ENCODE results near the gene PNP. TPM values are rescaled to one million over a fixed set of nuclear protein-coding genes. Genes with fewer than 3 reads are reported as not detected.
A peak's percentile ranks its signal among the peaks of the same experiment; 100 is the strongest.

PNP gene
- total RNA-seq, 1 experiment from 2014 or later: 87.5 TPM

GRCh38 chr14:20421267-20421666 lies 47.9 kb upstream of the PNP start:
- H2AK5ac ChIP-seq (ENCODE audit: insufficient read length, low read length): no peak overlapping the region
- H3T11ph ChIP-seq (ENCODE audit: low read length): no peak overlapping the region
- Mint-ChIP-seq H3K27ac (peak overlapping the region in 2 of 3 experiments; percentile 31 to 69; a peak in 3 of 7 replicates), H3K4me3 (no peak overlapping the region), H3K36me3 (ENCODE audit: insufficient read depth in 1 of 3, low read depth in 3 of 3) (no peaks in the 10 kb centered on the region), H3K27me3 (ENCODE audit: low read depth) (no peaks in the 10 kb centered on the region), H3K4me1 (peaks cover 7 to 15% of the 10 kb centered on the region in 2 experiments), H3K9me3 (no peaks in the 10 kb centered on the region)
- no peak for TF ChIP-seq CTCF (conservative IDR thresholded peaks at IDR 0.05)
- no peak overlapping the region for H4K91ac ChIP-seq (ENCODE audit: insufficient read length, low read depth, low read length)
- H3K4me1 ChIP-seq (ENCODE audit: insufficient read depth, low read length): no peaks in the 10 kb centered on the region
- no peak for DNase-seq
- H3K4me2 ChIP-seq (ENCODE audit: insufficient read depth, insufficient read length, low read length): peak overlapping the region; percentile 40
- H3K14ac ChIP-seq (ENCODE audit: insufficient read depth, low read length): no peak overlapping the region
- H4K5ac ChIP-seq (ENCODE audit: insufficient read length, low read depth, low read length): no peak overlapping the region
- no peak overlapping the region for H2BK120ac ChIP-seq (ENCODE audit: low read depth, low read length, poor library complexity, severe bottlenecking)
- H3K27ac ChIP-seq (ENCODE audit: insufficient read length, low read depth, low read length): peak overlapping the region; percentile 29
- H2BK5ac ChIP-seq (ENCODE audit: insufficient read length, low read length): no peak overlapping the region
- no peaks in the 10 kb centered on the region for H3K9me3 ChIP-seq (ENCODE audit: control insufficient read depth, low read depth, low read length)
- H3K9ac ChIP-seq (ENCODE audit: extremely low read depth, insufficient read length, low read length): no peak overlapping the region
- no peak overlapping the region for H2BK20ac ChIP-seq (ENCODE audit: low read depth, low read length, poor library complexity, severe bottlenecking)
- H3K79me1 ChIP-seq (ENCODE audit: insufficient read depth, low read depth, low read length, poor library complexity, severe bottlenecking): no peaks in the 10 kb centered on the region
- H2AFZ ChIP-seq (ENCODE audit: low read length): no peak overlapping the region
- H3K23me2 ChIP-seq (ENCODE audit: insufficient read length, low read depth, low read length, poor library complexity, severe bottlenecking): no peaks in the 10 kb centered on the region
- H2BK12ac ChIP-seq (ENCODE audit: insufficient read length, low read depth, low read length): no peak overlapping the region
- no peaks in the 10 kb centered on the region for H3K27me3 ChIP-seq (ENCODE audit: insufficient read depth, low read length)
- no peak overlapping the region for H3K56ac ChIP-seq (ENCODE audit: insufficient read length, low read depth, low read length)
- no peak overlapping the region for H3K4ac ChIP-seq (ENCODE audit: low read depth, low read length)
- no CpG with 5 or more reads among the region's 2 CpGs for WGBS (ENCODE audit: extremely low coverage, insufficient read length, low lambda C conversion rate)
- H3K23ac ChIP-seq (ENCODE audit: insufficient read length, low read depth, low read length): no peak overlapping the region
- no peak overlapping the region for H4K8ac ChIP-seq (replicated peaks; ENCODE audit: insufficient read length, low read depth, low read length)
- no peaks in the 10 kb centered on the region for H4K20me1 ChIP-seq (ENCODE audit: control insufficient read depth, insufficient read depth, insufficient read length)
- H3K18ac ChIP-seq (ENCODE audit: insufficient read length, low read depth, low read length): no peak overlapping the region
- no peak overlapping the region for H2BK15ac ChIP-seq (ENCODE audit: low read depth, low read length)
- no peaks in the 10 kb centered on the region for H3K79me2 ChIP-seq (ENCODE audit: insufficient read depth, low read length)

Data from H9 (cell line).